GM18511 (cell line): ENCODE measurements around the gene MYO3B.

Experiments used
- ATAC-seq: cut with Tn5 transposase; IDR thresholded peaks from one replicate; pipeline ENCODE4 v1.9.1; 2021; ENCODE audit warnings: mild to moderate bottlenecking, moderate library complexity; ENCODE audit not compliant: unreplicated experiment

MYO3B gene

GRCh38 chr2:170498619-170499018 lies 320.7 kb downstream of the MYO3B start:
- ATAC-seq = no peak

- ATAC-seq = no peak
Observed at GRCh38 chr2:170500104-170500503, 322.2 kb downstream of the MYO3B start.

GRCh38 chr2:170500770-170501169 lies 322.8 kb downstream of the MYO3B start:
- no peak for ATAC-seq

GRCh38 chr2:170501421-170502043 lies 323.6 kb downstream of the MYO3B start:
- ATAC-seq = no peak

GRCh38 chr2:170502361-170503130 lies 324.6 kb downstream of the MYO3B start:
- no peak for ATAC-seq

GRCh38 chr2:170503563-170503962 lies 325.6 kb downstream of the MYO3B start:
- no peak for ATAC-seq

- ATAC-seq = no peak
Observed at GRCh38 chr2:170503971-170504809, 326.2 kb downstream of the MYO3B start.

GRCh38 chr2:170504810-170505145 lies 326.8 kb downstream of the MYO3B start:
- ATAC-seq = no peak

GRCh38 chr2:170505631-170506275 lies 327.8 kb downstream of the MYO3B start:
- ATAC-seq = no peak

GRCh38 chr2:170509452-170510193 lies 331.7 kb downstream of the MYO3B start:
- ATAC-seq = peak; percentile 28

- ATAC-seq = no peak
Observed at GRCh38 chr2:170512266-170512665, 334.3 kb downstream of the MYO3B start.

GRCh38 chr2:170514140-170514539 lies 336.2 kb downstream of the MYO3B start:
- no peak for ATAC-seq

GRCh38 chr2:170517538-170517937 lies 339.6 kb downstream of the MYO3B start:
- no peak for ATAC-seq

- no peak for ATAC-seq
Observed at GRCh38 chr2:170518911-170519310, 341.0 kb downstream of the MYO3B start.

- ATAC-seq = no peak
Observed at GRCh38 chr2:170521299-170521698, 343.4 kb downstream of the MYO3B start.

- ATAC-seq = no peak
Observed at GRCh38 chr2:170523506-170523905, 345.6 kb downstream of the MYO3B start.

GRCh38 chr2:170524828-170525565 lies 347.1 kb downstream of the MYO3B start:
- ATAC-seq = peak; percentile 72

GRCh38 chr2:170525566-170525900 lies 347.6 kb downstream of the MYO3B start:
- ATAC-seq = no peak

- no peak for ATAC-seq
Observed at GRCh38 chr2:170530284-170530745, 352.4 kb downstream of the MYO3B start.
